Transverse colon (tissue), 4 donors: ENCODE results near the gene EFCAB12. TPM values are rescaled to one million over a fixed set of nuclear protein-coding genes. Genes with fewer than 3 reads are reported as not detected.
A peak's percentile ranks its signal among the peaks of the same experiment; 100 is the strongest.

Experiments
- DNase-seq: peaks from one replicate; pipeline ENCODE4 v3.0.0-alpha.2; 2019
- H3K27ac ChIP-seq, 4 donors: fragments of 200-600 bp; sonication (generic); 2 replicates each; pipeline ENCODE4 v1.5.1; 2016 to 2018; ENCODE audit warnings: inconsistent platforms in 4 of 4
- H3K27me3 ChIP-seq: fragments of 200-600 bp; sonication (generic); 2 replicates; pipeline ENCODE4 v1.5.1; 2017; ENCODE audit warnings: inconsistent platforms
- H3K36me3 ChIP-seq, 4 donors: fragments of 200-600 bp; sonication (generic); 2 replicates each; pipeline ENCODE4 v1.5.1; 2017 to 2019; ENCODE audit warnings: inconsistent platforms in 4 of 4
- H3K4me1 ChIP-seq, 4 donors: fragments of 200-600 bp; sonication (generic); 2 replicates each; pipeline ENCODE4 v1.5.1; 2017 to 2020; ENCODE audit warnings: inconsistent platforms in 4 of 4
- H3K4me3 ChIP-seq, 4 donors: fragments of 200-600 bp; sonication (generic); 1 replicate in 1 of 4; 2 replicates in 3 of 4; pipeline versions ENCODE4 v1.5.1 to v1.6.1; 2017 to 2019; ENCODE audit warnings: inconsistent platforms in 4 of 4
- H3K9me3 ChIP-seq, 2 donors: fragments of 200-600 bp; sonication (generic); 2 replicates each; pipeline ENCODE4 v1.5.1; 2017 to 2019; ENCODE audit warnings: inconsistent platforms in 2 of 2
- CTCF ChIP-seq, 5 experiments: fragments of 200-600 bp in 3 of 5; fragments of 450-650 bp in 2 of 5; sonication (generic) in 3 of 5; IDR thresholded peaks; 1 replicate in 2 of 5; 2 replicates in 3 of 5; pipeline ENCODE4 v1.5.1; 2016 to 2017; ENCODE audit warnings: antibody characterized with exemption in 5 of 5, inconsistent platforms in 3 of 5, mild to moderate bottlenecking in 2 of 5, moderate library complexity in 1 of 5
- EP300 ChIP-seq: sonication (generic); formaldehyde crosslinking; IDR thresholded peaks from one replicate; pipeline ENCODE4 v1.6.1; 2017; ENCODE audit warnings: antibody characterized with exemption, low read depth
- POLR2A ChIP-seq: fragments of 450-650 bp; IDR thresholded peaks from one replicate; pipeline ENCODE4 v1.6.1; 2016; ENCODE audit warnings: antibody characterized with exemption, mild to moderate bottlenecking, moderate library complexity
- POLR2AphosphoS5 ChIP-seq, 3 donors: sonication (generic); formaldehyde crosslinking; IDR thresholded peaks; one replicate each; pipeline ENCODE4 v1.6.1; 2016; ENCODE audit warnings: antibody characterized with exemption in 3 of 3
- WGBS, 2 donors: methylation state at CpG; one replicate each; pipeline ENCODE4 v1.1.5; 2018; ENCODE audit warnings: low coverage in 1 of 2; 5-methylcytosine and 5-hydroxymethylcytosine counted together
- in situ Hi-C, 4 donors: fragments of 200-750 bp; cut with MboI; loops; one replicate each; pipeline versions ENCODE4 v1.15.0 to v1.15.1; 2017; ENCODE audit warnings: low sequenced_read_pairs in 3 of 4, low pct_ligation_motif_present in 1 of 4, low pct_unique_long_range_greater_than_20kb in 1 of 4
- intact Hi-C: fragments of 100-400 bp; cut with DNase I; formaldehyde crosslinking; loops from one replicate; pipeline ENCODE4 v1.15.1; 2023; ENCODE audit warnings: low total_unique reads
- total RNA-seq, 4 donors: library from RNA; depleted of rRNA; stranded (reverse); fragments of >200 nt; gene quantifications; one replicate each; pipeline ENCODE4 v1.1.0, GENCODE V29; 2016

EFCAB12 gene
- total RNA-seq, result under 1 TPM in 2 of 4 donors, not detected in 2; 0.14 to 0.32 TPM

GRCh38 chr3:129428376-129429079, at the start of gene EFCAB12:
Gene EFCAB12, minus strand, starts transcription at chr3:129428636. Its CDS starts 148 bp downstream, at chr3:129428488.
- TF ChIP-seq POLR2AphosphoS5 (IDR thresholded peaks at IDR 0.05) (peak in 2 of 3 donors; percentile 22 to 57), EP300 (no peak), POLR2A (peak; percentile 26), CTCF (IDR thresholded peaks at IDR 0.05) (no peak)
- WGBS, 2 donors, result 5 to 40% methylated on average over 1 to 42 of the region's 42 CpGs
- Histone ChIP-seq H3K4me1 (peaks cover 3 to 22% (median 10%) of the 10 kb centered on the region in 4 donors), H3K36me3 (peaks cover 0 to 27% (median 11%) of the 10 kb centered on the region in 4 donors), H3K4me3 (peak within 1 kb of the TSS; percentile 5 to 80 (median 34)), H3K9me3 (no peaks in the 10 kb centered on the region), H3K27me3 (no peaks in the 10 kb centered on the region), H3K27ac (peak within 1 kb of the TSS; percentile 60 to 74 (median 68))
- intact Hi-C loops (no loop called here), in situ Hi-C loops (no loop called here)
- DNase-seq, result peak; percentile 96

GRCh38 chr3:129476586-129476985, 48.1 kb upstream of the EFCAB12 start:
- no peak overlapping the region for H3K27ac ChIP-seq
- H3K4me1 ChIP-seq, result peaks cover 0 to 5% (median 0%) of the 10 kb centered on the region in 4 donors
- peaks cover 0 to 12% (median 0%) of the 10 kb centered on the region in 4 donors for H3K36me3 ChIP-seq
- DNase-seq, result no peak
- no peaks in the 10 kb centered on the region for H3K27me3 ChIP-seq
- TF ChIP-seq POLR2AphosphoS5 (IDR thresholded peaks at IDR 0.05) (no peak), CTCF (IDR thresholded peaks at IDR 0.05) (no peak), POLR2A (no peak), EP300 (no peak)
- no peaks in the 10 kb centered on the region for H3K9me3 ChIP-seq
- WGBS, 2 donors, result 88 to 97% methylated on average over 3 to 6 of the region's 6 CpGs
- in situ Hi-C loops, result loop anchor here (25.0 kb wide), 3 partner anchors 161 to 461 kb away; no protein-coding TSS in a partner anchor
- intact Hi-C loops, result no loop called here
- H3K4me3 ChIP-seq, result no peak overlapping the region

DNA sequence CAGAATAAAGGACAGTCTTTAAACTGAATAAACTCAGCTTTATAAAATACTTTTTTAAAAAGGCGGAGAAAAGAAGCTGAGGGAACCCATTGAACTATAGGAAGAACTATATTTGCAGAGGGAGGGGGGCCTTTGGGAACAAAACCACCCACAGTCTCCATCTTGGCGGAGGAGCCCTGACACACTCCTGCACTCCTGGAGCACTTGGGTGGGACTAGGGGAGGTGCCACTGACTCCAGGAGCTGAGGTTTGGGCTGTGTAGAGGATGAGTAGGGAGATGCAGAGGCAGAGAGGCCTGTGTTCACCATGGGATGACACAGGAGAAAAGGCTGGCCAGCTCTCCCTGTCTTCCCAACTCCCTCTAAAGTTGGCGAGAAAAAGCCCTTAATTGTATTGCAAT, 47.4 kb upstream of the EFCAB12 start:
- no peak for DNase-seq
- WGBS, 2 donors, result 94 to 97% methylated on average over 2 to 3 of the region's 3 CpGs
- Histone ChIP-seq H3K36me3 (peaks cover 0 to 12% (median 0%) of the 10 kb centered on the region in 4 donors), H3K9me3 (no peaks in the 10 kb centered on the region), H3K27ac (no peak overlapping the region), H3K27me3 (no peaks in the 10 kb centered on the region), H3K4me1 (peaks cover 0 to 3% (median 0%) of the 10 kb centered on the region in 4 donors), H3K4me3 (no peak overlapping the region)
- in situ Hi-C loops, result loop anchor here (25.0 kb wide), 3 partner anchors 161 to 461 kb away; no protein-coding TSS in a partner anchor
- no peak for TF ChIP-seq EP300
- no peak for TF ChIP-seq POLR2AphosphoS5 (IDR thresholded peaks at IDR 0.05)
- TF ChIP-seq CTCF (IDR thresholded peaks at IDR 0.05), result no peak
- no peak for TF ChIP-seq POLR2A
- intact Hi-C loops, result no loop called here

DNA sequence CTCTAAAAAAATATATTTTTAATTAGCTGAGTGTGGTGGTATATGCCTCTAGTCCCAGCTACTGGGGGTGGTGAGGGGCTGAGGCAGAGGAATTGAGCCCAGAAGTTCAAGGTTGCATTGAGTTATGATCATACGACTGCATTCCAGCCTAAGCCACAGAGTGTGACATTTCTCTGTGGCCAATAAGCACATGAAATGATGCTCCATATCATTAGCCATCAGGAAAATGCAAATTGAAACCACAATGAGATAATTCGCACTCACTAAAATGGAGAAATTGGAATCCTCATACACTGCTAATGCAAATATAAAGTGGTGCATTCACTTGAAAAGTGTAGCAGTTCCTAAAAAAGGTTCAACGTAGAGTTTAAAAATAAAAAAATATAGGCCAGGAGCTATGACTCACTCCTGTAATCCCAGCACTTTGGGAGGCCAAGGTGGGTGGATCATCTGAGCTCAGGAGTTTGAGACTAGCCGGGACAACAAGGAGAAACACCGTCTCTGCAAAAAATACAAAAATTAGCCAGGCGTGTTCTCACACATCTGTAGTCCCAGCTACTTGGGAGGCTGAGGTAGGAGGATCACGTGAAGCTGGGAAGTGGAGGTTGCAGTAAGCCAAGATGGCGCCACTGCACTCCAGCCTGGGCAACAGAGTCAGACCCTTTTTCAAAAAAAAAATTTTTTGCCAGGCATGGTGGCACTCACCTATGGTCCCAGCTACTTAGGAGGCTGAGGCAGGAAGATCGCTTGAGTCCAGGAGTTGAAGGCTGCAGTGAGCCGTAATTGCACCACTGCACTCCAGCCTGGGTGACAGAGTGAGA, 46.8 kb upstream of the EFCAB12 start:
- in situ Hi-C loops (loop anchor here (25.0 kb wide), 3 partner anchors 162 to 462 kb away; no protein-coding TSS in a partner anchor), intact Hi-C loops (no loop called here)
- no peaks in the 10 kb centered on the region for H3K27me3 ChIP-seq
- peaks cover 0 to 3% (median 0%) of the 10 kb centered on the region in 4 donors for H3K4me1 ChIP-seq
- no peaks in the 10 kb centered on the region for H3K9me3 ChIP-seq
- H3K4me3 ChIP-seq, result no peak overlapping the region
- no peak for DNase-seq
- TF ChIP-seq EP300, result no peak
- no peak for TF ChIP-seq POLR2A
- no peak for TF ChIP-seq CTCF (IDR thresholded peaks at IDR 0.05)
- TF ChIP-seq POLR2AphosphoS5 (IDR thresholded peaks at IDR 0.05), result no peak
- no peak overlapping the region for H3K27ac ChIP-seq
- peaks cover 0 to 12% (median 0%) of the 10 kb centered on the region in 4 donors for H3K36me3 ChIP-seq
- 95 to 96% methylated on average over 9 to 10 of the region's 10 CpGs for WGBS, 2 donors
